Subcutaneous abdominal adipose tissue (tissue), 5 donors: ENCODE measurements around the gene TFEB.

Source experiments
- H3K27ac ChIP-seq: one replicate; pipeline ENCODE4 v1.7.0; 2013; ENCODE audit warnings: low read depth, mild to moderate bottlenecking, inconsistent platforms, low read length, moderate library complexity
- H3K27me3 ChIP-seq, 5 donors: one replicate each; pipeline ENCODE4 v1.7.0; 2013; ENCODE audit warnings: low read length in 5 of 5, inconsistent platforms in 1 of 5; ENCODE audit not compliant: control insufficient read depth in 5 of 5, insufficient read depth in 4 of 5
- H3K36me3 ChIP-seq, 5 donors: one replicate each; pipeline ENCODE4 v1.7.0; 2013; ENCODE audit warnings: low read length in 5 of 5; ENCODE audit not compliant: control insufficient read depth in 5 of 5, insufficient read depth in 5 of 5
- H3K4me1 ChIP-seq, 5 donors: one replicate each; pipeline ENCODE4 v1.7.0; 2013; ENCODE audit warnings: low read length in 5 of 5, mild to moderate bottlenecking in 3 of 5, moderate library complexity in 1 of 5; ENCODE audit not compliant: control insufficient read depth in 5 of 5, insufficient read depth in 5 of 5
- H3K4me3 ChIP-seq, 5 donors: one replicate each; pipeline ENCODE4 v1.7.0; 2013; ENCODE audit warnings: low read length in 5 of 5, low read depth in 1 of 5
- H3K9ac ChIP-seq, 5 donors: one replicate each; pipeline ENCODE4 v1.7.0; 2013; ENCODE audit warnings: low read length in 5 of 5, mild to moderate bottlenecking in 4 of 5, moderate library complexity in 3 of 5
- H3K9me3 ChIP-seq, 5 donors: one replicate each; pipeline ENCODE4 v1.7.0; 2013; ENCODE audit warnings: low read length in 5 of 5; ENCODE audit not compliant: control insufficient read depth in 5 of 5
- donor health status: healthy.
- donor health status: healthy.
- donor health status: healthy.
- donor health status: healthy.
- donor health status: healthy.

Gene TFEB

DNA sequence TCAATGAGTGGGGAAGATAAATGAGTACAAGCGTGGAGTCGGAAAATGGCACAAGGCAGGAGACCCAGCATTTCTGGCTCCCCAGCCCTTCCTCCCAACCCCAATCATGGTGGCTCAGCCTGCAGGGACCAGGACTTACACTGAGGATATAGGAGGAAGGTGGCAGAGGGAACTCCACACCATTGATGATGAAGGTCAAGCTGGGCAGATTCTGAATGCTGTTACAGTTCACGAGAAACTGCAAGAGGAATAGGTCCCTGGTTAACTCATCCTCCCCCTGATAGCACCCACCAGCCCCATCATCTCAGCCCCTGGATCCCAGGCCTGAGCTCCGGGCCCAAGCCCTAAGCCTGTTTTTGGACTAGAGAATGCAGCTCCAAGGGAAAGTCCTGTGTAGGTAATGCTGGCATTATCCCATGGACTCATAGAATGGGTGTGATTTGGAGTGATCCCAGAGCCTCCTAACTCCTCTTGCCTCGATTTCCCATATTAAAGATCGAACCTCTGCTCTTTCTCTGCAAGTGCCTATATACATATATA lies 2.3 kb upstream of the TFEB start:
- Histone ChIP-seq H3K4me3 (no peak overlapping the region), H3K9me3 (no peaks in the 10 kb centered on the region), H3K4me1 (peaks cover 0 to 20% (median 18%) of the 10 kb centered on the region in 5 donors), H3K9ac (no peak overlapping the region), H3K36me3 (no peaks in the 10 kb centered on the region), H3K27me3 (peaks cover 0 to 6% (median 0%) of the 10 kb centered on the region in 5 donors), H3K27ac (no peak overlapping the region)

DNA sequence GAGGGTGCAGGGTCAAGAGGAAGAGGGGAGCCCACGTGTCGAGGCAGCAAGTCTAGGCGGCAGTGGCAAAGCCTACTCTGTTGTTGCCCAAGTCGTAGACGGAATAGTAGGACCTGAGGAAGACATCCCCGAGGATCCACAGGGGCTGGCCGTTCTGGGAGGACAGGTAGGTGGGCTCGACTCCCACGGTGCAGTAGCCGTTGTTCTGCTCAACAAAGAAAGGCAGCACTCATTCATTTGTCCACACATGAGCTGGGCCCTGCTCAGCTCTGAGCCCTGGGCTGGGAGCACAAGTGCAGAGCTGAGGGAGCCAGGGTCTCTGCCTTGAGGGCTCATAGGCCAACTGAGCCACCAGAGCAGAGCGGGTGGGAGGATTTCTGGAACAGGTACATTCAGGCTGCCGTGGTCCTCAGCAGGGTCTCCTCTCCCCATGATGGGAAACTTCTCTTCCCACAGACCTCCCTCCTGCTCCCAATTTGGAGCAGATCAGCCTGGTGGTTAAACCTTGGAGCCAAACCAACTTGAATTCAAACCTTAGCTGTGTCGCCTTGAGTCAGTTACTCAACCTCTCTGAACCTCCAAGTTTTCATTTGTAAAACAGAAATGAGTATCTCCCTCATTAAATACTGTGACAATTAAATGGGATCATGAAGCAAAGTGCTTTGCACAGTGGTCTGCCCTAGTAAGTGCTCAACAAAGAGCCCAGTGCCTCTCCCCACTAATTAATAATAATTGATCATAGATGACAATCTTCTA lies 1.6 kb upstream of the TFEB start:
- Histone ChIP-seq H3K36me3 (no peaks in the 10 kb centered on the region), H3K4me3 (no peak overlapping the region), H3K4me1 (peaks cover 0 to 23% (median 22%) of the 10 kb centered on the region in 5 donors), H3K27ac (no peak overlapping the region), H3K9me3 (no peaks in the 10 kb centered on the region), H3K27me3 (peaks cover 0 to 6% (median 0%) of the 10 kb centered on the region in 5 donors), H3K9ac (no peak overlapping the region)

DNA sequence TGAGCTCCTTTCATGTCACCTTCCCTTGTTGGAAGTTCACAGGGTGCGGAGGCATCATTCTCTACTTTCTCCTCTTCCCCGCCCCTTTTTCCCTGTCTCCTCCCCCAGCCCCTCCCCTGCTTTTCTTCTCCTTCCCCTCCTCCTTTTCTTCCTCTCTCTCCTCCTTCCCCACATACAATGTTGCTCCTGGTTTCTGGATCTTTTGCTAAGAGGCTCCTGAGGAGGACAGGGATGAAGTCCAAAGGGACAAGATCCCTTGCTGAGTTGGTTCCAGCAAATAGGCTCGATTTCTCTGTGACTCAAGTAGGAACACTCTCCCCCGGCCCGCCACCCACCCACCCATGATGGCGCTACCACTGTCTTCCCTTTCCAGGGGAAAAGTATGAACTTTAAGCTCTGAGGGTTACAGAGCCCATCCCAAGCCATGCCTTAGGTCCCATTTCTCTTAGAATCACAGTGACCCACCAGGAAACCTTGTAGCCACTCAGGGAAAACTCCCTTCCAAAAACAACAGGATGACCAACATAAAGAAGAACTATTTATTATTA lies 852 bp upstream of the TFEB start:
- H3K27ac ChIP-seq, result no peak overlapping the region
- peaks cover 0 to 6% (median 0%) of the 10 kb centered on the region in 5 donors for H3K27me3 ChIP-seq
- H3K9ac ChIP-seq, result no peak overlapping the region
- H3K36me3 ChIP-seq, result no peaks in the 10 kb centered on the region
- H3K4me1 ChIP-seq, result peaks cover 0 to 28% (median 27%) of the 10 kb centered on the region in 5 donors
- no peaks in the 10 kb centered on the region for H3K9me3 ChIP-seq
- peak overlapping the region in 3 of 5 donors; percentile 7 to 77 (median 48) for H3K4me3 ChIP-seq

DNA sequence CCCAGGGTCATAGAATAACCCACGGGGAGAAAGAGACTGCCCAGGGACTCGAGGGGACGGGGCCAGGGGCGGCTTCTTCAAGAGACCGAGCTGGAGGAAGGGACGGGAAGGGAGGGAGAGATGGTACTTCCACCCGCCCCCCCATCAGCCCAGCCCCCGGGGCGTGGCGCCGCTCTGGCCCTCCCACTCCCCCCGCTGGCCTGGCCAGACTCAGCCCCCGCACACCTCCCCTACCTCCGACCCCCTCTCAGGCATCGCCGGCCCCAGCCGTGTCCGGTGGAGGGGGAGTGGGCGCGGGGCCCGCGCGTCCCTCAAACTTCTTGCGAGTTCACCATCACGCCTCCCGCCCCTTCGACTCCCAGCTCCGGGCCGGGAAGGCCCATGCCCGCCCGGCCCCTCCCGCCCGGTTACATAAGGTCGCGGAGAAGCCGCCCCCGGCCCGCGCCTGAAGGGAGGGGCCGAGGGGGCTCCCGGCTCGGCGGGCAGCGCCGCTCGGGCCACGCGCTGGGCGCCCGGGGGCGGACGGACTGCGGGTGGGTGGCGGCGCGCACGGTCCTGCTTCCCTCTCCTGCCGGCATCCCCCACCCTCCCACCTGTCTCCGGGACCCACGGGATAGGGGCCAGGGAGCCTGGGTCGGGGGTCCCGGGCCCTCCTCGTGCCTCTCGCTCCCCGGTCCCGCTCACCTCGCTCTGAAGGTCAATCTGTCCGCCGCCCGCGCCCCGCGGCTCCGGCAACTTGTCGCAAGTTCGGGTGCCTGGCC lies 562 bp downstream of the TFEB start:
- peak overlapping the region in 4 of 5 donors; percentile 77 to 92 (median 84) for H3K9ac ChIP-seq
- peak overlapping the region; percentile 80 for H3K27ac ChIP-seq
- H3K9me3 ChIP-seq, result no peaks in the 10 kb centered on the region
- H3K4me1 ChIP-seq, result peaks cover 6 to 42% (median 41%) of the 10 kb centered on the region in 5 donors
- H3K4me3 ChIP-seq, result peak overlapping the region; percentile 35 to 80 (median 77)
- no peaks in the 10 kb centered on the region for H3K27me3 ChIP-seq
- no peaks in the 10 kb centered on the region for H3K36me3 ChIP-seq

DNA sequence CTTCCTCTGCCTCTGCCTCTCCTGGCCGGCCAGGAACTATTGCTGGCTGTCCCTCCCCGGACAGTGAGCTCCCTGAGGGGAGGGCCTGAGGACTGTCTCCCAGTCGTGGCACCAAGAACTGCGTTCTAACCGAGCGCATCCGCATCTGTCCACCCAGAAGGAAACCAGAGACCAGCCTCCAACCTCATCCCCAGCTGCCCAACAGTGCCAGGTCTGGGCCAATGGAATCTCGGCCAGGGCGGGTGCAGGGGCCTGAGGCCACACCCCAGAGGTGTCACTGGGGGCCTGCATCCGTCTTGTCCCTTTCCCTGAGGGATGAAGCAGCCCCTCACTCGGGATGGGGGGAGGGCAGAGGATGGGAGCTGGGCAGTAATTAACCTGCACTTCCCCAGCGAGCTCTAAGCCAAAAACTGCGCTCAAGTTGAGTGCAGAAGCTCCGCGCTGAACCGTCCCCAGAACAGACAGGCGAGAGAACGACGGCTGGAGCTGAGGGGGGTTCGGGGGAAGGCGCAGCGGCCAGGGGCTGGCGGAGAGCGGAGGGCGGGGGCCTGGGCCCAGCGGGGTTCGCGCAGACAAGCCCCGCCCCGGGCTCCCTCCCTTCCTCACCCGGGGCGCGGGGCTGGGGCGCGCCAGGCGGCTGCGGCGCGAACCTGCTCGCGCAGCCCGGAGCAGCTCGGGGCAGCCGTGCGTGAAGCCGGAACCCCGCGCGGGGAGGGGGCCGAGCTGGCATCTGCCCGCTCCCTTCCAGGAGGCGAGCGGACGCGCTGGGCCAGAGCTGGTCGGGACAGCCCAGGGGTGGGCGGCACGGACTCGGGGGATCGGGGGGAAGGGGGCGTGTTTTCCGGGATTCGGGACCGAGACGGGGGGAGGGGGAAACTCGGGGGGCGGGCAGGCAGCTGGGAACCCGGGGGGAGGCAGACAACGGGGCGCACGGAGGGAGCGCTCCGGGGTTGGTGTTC lies 1.4 kb downstream of the TFEB start:
- H3K4me1 ChIP-seq, result peaks cover 6 to 50% (median 48%) of the 10 kb centered on the region in 5 donors
- peak overlapping the region; percentile 70 to 80 (median 77) for H3K4me3 ChIP-seq
- H3K9me3 ChIP-seq, result no peaks in the 10 kb centered on the region
- no peaks in the 10 kb centered on the region for H3K36me3 ChIP-seq
- H3K27me3 ChIP-seq, result no peaks in the 10 kb centered on the region
- peak overlapping the region; percentile 8 to 92 (median 79) for H3K9ac ChIP-seq
- H3K27ac ChIP-seq, result peak overlapping the region; percentile 80

- peak overlapping the region; percentile 80 for H3K27ac ChIP-seq
- peak overlapping the region in 3 of 5 donors; percentile 42 to 79 (median 75) for H3K9ac ChIP-seq
- peak overlapping the region; percentile 70 to 80 (median 77) for H3K4me3 ChIP-seq
- H3K36me3 ChIP-seq, result no peaks in the 10 kb centered on the region
- H3K4me1 ChIP-seq, result peaks cover 6 to 55% (median 52%) of the 10 kb centered on the region in 5 donors
- no peaks in the 10 kb centered on the region for H3K9me3 ChIP-seq
- no peaks in the 10 kb centered on the region for H3K27me3 ChIP-seq
Measured at GRCh38 chr6:41733360-41733706, 2.1 kb downstream of the TFEB start.

GRCh38 chr6:41732591-41733359 lies 2.6 kb downstream of the TFEB start:
- Histone ChIP-seq H3K4me3 (peak overlapping the region in 4 of 5 donors; percentile 77 to 80 (median 77)), H3K36me3 (no peaks in the 10 kb centered on the region), H3K27ac (peak overlapping the region; percentile 80), H3K9ac (peak overlapping the region in 3 of 5 donors; percentile 42 to 79 (median 75)), H3K4me1 (peaks cover 6 to 61% (median 58%) of the 10 kb centered on the region in 5 donors), H3K9me3 (no peaks in the 10 kb centered on the region), H3K27me3 (no peaks in the 10 kb centered on the region)

- H3K4me1 ChIP-seq, result peaks cover 6 to 63% (median 61%) of the 10 kb centered on the region in 5 donors
- H3K27me3 ChIP-seq, result no peaks in the 10 kb centered on the region
- no peaks in the 10 kb centered on the region for H3K9me3 ChIP-seq
- H3K9ac ChIP-seq, result no peak overlapping the region
- no peaks in the 10 kb centered on the region for H3K36me3 ChIP-seq
- H3K4me3 ChIP-seq, result no peak overlapping the region
- no peak overlapping the region for H3K27ac ChIP-seq
Measured at GRCh38 chr6:41732149-41732548, 3.3 kb downstream of the TFEB start.
